Activated CD8-positive, alpha-beta memory T cell treated with anti-CD3 and anti-CD28 coated beads, Interleukin-2, amount 50 U/mL, for 1 hour (primary cell): ENCODE measurements around the gene GBX1.
A peak's percentile ranks its signal among the peaks of the same experiment; 100 is the strongest.

ENCODE experiments used
- DNase-seq: peaks from one replicate; pipeline ENCODE4 v3.0.0-alpha.2; 2020; ENCODE audit errors: extremely low read depth

Gene GBX1

DNA sequence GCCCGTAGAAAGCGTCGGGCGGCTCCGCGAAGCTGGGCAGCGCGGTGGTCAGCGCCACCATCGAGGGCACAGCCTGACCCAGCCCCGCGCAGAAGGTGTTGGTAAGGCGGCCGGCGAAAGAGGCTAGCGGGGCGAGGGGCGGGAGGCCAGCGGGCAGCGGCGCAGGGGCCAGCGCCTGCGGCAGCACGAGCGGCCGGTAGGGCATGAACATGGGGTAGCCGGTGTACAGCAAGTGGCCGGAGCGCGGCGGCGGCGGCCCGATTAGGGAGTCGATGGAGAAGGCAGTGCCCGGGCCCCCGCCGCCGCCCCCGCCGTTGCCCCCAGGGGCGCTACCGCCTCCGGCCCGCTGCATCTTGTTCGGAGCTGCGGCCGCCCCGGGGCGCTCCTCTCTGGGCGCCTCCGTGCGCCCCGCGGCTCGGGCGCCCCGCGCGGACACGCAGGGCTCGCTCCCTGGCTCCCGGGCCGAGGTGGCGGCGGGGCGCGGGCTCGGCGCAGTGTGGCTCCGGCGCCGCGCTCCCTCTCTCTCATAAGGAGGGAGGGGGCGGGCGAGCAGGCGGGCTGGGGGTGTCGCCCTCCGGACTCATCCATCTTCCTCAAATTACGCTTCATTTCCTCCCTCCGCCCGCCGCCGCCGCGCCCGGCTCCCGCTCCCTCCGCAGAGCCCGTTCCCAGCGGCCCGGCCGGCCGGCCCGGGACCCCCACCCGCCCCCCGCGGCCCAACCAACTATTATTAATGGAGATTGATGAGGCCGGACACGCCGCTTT, at the start of gene GBX1:
Gene GBX1 (minus strand): TSS at position 498 of the 765 bp plus-strand sequence. CDS start 146 bp downstream, at position 352.
- DNase-seq, result no peak

DNA sequence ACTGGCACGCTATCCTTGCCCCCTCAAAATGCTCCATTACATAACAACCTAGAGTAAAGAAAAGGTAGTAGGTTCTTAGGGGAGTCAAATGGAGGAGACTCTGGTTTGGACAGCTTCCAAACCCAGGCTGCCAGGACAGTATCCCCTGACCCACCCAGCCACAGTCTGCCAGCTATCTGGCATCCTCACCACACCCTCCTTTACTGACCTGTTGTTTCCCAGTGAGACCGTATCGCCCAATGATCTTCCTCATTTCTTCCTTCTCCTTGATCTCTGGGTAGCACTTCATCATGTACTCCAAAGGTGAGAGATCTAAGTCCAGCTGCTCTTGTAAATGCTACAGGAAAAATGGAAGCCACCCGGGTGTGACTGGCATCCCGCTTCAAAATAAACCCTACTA, 47.9 kb upstream of the GBX1 start:
- no peak for DNase-seq

DNA sequence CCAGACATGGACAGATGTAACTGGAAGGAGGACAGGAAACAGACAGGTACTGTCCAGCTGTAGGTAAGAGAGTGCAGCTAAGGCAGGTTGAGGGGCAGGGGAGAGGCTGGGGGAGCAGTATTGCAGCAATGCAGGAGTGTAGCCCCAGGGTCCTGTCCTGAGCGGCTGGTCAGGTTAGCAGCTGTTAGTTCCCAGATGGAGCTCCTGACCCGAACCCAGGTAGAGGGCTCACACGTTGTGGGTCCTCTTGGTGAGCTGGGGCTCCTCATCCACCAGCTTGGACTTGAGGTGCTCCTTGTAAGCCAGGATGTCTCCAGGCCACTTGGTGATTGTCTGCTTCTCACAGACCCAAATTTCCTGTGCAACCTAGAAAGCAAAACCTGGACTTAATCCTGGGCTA, 46.3 kb upstream of the GBX1 start:
- no peak for DNase-seq

DNA sequence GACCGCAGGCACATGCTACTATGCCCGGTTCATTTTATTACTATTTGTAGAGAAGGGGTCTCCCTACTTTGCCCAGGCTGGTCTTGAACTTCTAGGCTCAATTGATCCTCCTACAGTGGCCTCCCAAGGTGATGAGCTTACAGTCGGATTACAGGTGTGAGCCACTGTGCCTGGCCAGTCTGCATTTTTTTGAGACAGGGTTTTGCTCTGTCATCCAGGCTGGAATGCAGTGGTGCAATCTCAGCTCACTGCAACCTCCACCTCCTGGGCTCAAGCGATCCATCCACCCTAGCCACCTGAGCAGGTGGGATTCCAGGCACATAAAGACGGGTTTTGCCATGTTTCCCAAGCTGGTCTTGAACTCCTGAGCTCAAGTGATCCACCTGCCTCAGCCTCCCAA, 45.1 kb upstream of the GBX1 start:
- DNase-seq, result no peak

DNA sequence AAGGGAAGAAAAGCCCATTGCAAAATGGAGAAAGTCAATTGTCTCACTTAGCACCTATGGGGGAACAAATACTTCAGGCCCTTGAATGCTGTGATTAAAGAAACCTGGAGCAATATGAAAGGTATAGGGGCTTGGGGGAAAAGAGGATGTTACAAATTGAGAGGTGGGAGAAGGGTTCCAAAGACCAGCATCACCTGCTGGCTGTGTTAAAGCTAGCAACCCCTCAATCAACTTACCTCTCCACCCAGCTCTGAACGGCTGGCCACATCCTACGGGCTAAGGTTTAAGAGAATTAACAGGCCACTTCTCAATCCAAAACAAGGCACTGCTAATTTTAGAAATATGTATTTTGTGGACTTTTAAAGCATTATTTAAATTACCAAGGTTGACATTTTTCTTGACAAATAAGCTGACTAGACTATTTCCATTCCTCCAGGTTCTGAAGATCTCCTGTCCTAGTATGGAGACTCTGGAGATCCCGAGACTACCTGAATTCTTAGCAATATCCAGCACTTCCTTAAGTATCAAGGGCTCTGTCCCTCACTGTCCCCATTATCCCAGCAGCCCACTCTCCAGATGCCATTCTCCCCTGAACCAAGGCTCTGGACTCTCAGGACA, 43.8 kb upstream of the GBX1 start:
- DNase-seq, result no peak

DNA sequence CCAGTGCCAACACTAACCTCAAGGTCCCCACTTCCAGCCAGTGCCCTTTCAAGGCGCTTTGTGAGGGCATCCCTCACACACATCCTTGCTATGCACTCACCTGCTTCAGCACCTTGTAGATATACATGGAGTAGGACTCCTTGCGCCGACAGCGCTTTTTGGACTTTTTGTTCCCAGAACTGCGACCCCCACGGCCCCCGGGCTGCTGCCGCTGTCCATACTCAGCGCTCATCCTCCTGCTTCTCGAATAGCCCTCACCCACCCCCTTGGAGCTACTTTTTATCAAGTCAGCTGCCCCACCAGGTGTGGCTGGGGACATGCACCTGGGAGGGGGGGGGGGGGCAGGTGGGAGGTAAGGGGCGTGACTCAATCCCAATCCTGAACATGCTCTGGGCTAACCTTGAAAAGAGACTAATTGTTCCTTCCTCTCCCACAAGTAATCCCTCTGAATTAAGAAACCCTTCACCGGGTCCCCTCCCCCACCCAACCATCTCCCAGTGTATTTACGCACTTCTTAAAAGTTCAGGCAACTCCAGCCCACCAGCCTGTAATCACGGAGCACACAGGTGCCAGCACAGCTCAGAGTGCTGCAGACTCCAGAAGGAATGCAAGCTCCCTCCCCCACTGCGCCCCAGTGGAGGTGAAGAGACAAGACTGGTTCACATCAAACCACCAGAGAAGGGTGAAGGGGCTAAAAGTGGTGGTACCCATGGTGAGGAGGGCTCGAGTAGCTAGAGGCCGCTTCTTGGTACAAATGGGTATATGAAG, 42.8 kb upstream of the GBX1 start, which contains the start of gene H2BK1:
Gene H2BK1 (minus strand): TSS at position 402 of the 768 bp plus-strand sequence. CDS start 170 bp downstream, at position 232.
- no peak for DNase-seq

DNA sequence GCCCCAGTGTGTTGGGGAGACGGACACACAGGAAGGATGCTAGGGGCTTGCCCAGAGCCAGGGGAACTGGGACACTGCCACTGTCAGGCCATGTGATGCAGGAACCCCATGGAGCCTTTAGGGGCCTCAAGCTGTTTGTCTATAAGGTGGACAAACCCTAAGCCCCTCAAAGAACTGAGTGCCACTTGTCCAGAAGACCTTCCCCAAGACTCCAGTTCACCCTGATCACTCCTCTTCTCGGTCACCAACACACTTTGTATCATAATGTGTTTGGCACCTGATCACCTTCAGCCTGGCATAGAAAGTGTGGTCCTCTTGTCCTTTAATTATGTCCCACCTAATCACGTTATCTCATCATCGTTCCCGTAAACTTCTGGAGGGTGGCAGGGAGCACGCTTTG, 42.1 kb upstream of the GBX1 start:
- DNase-seq, result no peak

DNA sequence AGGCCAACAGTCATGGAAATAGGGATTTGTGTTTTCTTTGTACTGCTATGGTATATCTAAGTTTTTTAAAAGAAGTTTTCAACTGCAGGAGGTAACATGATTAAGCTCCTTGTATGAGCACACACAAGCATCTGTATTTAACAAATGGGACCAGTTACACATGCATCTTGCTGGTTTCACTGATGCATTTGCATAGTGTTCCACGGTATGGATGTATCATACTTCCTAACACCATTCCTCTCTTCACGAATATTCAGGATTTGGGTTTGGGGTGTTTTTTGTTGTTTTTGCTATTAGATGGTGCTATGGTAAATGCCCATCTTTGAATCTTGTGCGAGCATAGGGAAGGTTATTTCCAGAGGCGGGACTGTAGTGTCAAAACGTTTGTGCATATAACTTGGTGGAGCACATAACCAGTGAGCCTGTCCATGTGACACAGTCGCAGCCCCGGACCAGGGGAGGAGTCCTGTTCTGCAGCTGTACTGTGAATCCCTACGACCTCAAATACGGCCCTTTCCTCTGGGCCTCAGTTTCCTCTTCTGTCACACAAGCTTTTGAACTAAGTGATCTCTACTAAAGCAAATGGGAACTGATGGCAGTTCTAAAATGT, 40.9 kb upstream of the GBX1 start:
- no peak for DNase-seq

DNA sequence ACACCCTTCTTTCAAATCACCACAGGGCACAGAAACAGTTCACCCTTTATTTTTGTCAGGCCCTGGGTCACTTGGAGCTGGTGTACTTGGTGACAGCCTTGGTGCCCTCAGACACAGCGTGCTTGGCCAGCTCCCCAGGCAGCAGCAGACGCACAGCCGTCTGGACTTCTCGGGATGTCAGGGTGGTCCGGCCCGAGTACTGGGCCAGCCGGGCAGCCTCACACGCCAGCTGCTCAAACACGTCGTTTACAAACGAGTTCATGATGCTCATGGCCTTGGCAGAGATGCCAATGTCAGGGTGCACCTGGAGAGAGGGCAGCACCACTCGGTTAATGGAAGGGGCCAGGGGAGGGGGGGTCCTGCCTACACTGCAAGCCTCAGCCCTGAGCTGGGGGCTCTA, 40.3 kb upstream of the GBX1 start:
- no peak for DNase-seq

DNA sequence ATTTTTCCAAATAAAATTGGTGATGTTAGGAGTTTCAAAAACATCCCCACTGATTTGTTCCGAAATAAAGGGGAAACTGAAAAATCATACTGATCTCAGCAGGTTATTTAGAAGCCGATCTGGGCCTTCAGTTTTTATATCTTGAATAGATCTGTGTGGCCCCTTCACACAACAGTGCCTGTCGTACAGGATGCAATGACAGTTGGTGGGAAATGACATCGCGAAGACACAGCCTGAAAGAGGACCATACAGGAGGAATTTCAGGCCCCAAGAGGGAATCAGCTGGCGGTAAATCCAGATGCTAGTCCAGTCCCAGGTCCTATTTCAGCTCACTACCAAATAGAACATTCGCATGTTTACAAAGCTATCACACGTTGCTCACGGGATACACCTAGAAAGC, 39.8 kb upstream of the GBX1 start:
- DNase-seq, result no peak

DNA sequence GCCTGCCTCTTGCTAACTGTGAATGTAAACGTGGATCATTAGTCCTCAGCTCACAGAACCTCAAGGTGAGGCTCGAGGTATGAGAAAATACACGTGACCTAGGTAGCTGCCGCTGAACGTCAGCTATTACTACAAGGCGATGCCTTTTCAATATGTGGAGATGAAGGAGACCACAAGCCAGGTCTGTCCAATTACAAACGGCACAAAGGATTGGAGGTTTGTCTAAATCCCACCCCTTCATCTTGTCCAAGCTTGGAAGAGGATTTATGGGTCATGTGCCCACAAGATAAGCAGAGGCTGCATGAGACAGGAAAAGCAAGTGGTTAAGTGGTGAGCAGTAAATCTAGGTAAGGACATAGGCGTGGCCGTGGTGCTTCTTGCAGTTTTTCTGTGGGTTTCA, 39.4 kb upstream of the GBX1 start:
- DNase-seq, result peak; percentile 14

DNA sequence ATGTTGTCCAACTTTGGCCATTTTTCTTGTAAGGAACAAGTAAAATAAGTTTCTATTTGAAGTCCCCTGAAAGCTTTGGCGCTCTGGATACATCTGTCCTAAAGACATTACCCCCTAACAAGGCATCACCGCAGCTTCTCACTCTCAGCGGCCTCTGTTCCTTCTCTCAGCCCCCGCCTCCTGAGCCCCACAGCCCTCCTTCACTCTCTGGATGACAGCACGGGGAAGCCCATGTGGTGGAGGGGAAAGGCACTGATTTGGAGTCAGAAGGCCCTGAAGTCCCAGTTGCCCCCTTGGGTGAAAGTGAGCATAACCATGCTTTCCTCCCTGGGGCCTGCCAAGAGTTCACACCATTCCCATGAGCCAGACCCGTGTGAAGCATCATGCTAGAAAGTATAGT, 38.2 kb upstream of the GBX1 start:
- no peak for DNase-seq

DNA sequence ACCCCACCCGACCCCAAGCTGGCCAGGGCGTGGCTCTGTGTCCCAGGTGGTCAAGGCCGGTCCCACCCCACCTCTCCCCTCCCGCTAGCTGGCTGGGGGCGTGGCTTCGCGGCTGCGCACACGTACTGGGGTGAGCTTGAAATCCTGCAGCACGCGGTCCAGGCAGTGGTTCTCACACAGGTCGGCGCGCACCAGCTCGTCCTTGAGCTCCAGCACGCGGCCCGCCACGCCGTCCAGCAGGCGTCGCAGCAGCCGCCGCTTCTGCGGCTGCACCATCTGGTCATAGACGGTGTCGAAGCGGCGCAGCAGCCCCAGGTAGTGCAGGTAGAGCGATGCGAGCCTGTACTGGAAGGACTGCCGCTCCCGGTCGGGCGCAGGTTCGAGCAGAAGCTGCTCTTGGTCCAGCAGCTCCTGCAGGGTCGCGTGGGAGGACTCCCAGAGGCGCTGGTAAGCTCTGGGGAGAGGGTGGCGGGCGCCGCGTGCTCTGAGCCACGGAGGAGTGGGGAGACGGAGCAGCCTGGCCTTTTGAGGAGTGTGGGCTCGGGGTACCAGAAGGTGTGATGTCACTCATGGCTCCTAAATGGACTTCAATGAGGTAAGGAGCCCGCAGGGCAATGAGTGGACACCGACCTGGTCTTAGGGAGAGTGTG, 37.0 kb upstream of the GBX1 start:
- no peak for DNase-seq

DNA sequence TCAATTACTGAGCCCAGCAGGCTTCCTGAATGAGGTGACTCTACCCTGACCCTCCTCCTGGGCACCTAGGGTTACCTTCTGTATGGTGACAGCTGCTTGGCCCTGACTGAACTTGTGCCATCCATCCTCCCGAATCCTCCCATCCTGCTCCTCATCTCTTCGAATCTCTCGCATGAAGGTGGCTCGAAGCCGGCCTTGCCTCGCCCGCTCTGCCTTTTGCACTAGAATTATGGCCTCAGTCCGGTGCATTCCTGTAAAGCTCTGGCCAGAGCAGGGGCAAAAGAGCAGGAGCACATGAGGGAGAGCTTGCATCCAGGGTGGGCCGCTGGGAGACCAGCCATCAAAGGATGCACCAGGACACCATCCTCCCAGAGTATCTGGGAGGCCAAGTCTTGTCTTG, 35.3 kb upstream of the GBX1 start:
- DNase-seq, result no peak

DNA sequence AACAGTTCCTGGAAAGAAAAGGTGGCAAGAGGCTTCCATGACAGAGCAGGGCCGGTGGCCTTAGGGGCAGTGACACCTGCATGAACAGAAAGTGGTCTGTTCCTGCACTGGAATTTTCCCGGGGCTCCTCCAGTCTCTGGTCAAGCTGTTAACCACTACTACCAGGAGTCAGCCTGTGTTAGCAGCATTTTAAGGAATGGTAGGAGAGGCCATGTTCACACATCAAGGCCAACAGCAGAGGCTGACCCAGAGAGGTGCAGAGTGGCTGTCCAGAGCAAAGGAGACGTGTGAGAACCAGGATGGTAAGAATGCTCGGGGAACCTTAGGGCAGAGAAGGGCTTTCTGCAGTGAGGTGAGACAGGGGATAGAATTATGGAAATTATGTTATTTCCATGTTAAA, 34.3 kb upstream of the GBX1 start:
- no peak for DNase-seq

DNA sequence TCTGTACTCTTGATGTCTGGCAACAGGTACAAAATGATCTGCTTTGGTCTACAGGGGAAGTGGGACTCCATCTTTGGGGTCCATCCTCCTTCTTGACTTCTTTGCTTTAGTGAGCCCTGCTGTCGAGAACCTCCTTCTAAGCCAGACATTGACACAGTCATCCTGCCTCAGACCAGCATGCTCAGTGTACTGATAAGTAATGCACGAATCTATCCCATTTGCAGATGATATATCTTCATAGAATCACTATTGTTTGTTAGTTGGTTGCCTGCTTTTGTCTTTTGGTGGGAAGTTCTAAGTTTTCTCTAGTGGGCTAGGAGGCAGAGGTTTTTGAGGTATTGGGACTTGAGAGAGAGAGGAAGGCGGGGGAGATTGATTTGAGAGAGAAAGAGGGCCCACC, 33.9 kb upstream of the GBX1 start:
- DNase-seq, result no peak

DNA sequence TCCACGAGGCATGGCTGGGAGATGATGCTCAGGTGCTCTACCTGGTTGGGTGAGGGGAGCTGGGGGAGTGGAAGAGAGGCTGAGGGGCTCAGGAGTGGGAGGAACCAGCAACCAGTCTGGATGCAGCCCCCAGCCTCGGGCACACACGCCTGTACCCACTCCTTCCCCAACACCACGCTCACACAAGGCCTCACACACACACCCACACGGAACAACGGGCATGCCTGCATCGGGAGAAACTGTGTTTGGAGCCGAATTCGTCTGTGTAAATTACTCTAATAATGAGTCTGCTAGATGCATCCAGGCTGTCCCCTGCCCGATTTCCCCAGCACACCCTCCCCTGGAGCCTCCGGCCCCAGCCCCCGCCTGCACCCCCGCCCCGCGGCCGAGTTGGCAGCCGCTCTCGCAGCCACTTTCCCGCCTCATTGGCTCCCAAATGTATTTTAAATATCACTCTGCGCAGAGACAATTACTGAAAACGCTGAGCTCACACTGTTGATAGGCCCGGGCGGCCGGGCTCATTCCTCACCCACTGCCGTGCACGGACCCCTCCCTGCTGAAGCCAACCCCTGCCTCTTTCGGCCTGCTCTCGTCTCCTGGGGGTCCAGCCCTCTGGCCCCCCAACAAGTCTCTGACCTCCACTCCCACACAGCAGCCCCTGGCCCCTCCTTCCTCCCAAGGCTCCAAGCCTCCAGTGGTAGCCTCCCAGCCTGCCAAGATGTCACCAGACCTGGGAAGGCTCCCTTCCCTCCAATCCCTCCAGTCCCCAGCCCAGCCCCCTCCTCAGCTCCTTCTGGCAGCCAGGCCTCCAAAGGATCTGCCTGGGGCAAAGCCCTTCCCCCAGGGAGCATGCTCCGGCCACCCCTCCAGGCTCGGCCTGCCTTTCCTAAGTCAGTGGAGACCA, 31.7 kb upstream of the GBX1 start:
- DNase-seq, result no peak

DNA sequence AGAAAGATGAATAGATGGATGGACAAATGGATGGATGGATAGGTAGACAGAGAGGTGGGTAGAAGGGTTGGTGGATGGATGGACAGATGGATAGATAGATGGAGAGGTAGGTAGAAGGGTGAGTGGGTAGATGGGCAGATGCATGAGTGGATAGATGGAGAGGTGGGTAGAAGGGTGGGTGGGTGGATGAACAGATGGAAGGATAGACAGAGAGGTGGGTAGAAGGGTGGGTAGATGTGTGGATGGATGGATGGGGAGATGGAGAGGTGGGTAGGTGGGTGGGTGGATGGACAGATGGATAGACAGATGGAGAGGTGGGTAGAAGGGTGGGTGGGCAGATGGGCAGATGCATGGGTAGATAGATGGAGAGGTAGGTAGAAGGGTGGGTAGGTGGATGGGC, 30.4 kb upstream of the GBX1 start:
- DNase-seq, result no peak

DNA sequence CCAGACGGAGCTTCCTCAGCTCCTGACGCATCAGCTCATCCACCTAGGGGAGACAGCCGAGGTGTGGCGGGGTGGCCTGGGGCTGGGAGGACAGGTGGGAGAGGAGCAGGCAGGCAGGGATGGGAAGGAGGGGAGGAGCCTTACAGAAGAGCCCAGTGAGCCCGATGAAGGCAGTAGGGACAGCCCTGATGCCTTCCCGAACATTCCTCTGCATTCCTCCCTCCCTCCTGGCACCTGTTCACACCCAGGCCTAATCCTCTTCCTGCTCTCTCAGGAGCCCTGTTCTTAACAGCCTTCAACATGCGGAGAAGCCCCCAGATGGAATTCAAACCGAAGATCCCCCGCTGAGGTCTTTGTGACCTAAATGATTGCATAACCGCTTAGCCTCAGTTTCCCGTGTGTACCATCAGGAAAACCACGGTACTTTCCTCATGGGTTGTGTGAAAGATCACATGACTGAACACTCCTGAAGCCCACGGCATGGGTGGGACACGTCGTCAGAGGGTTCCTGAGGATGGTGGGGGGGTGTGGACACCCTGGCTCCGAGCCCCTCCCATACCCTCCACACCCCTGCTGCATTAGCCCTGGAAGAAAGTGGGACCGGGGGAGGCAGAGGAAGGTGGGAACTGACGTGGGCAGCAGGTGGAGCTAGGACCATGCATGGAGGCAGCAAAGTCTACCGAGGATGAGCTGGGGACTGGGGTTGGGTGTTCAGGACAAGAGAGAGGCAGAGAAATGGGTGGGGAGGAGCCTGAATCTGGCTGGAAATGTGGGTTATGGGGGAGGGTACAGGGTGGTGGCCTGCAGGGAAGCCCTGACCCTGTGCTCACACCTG, 28.3 kb upstream of the GBX1 start:
- DNase-seq, result no peak

DNA sequence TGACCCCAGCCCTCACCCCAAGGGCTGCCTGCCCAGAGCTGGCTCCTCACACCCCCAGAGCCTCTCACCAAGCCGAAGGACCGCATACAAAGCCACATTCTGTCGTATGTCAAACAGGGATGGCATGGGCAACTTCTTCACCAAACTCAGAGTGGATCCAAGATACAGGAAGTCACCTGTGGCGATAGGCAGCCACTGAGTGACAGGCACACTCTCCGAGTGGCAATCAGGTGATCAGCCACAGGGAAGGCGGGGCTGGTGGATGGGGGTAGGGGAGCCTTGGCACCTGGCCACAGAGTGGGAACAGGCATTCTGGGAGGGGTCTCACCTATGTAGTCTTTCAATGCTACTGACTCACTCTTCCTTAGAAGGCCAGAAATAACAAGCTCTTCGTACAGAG, 26.7 kb upstream of the GBX1 start:
- DNase-seq, result no peak
